Vagina (tissue), 2 donors: Measurements from ENCODE around the gene TADA2B. TPM values are rescaled to one million over a fixed set of nuclear protein-coding genes. Genes with fewer than 3 reads are reported as not detected.

Experiments used
- DNase-seq, 2 donors: peaks; one replicate each; pipeline ENCODE4 v3.0.0-alpha.2; 2017; ENCODE audit errors: extremely low spot score in 2 of 2
- H3K27ac ChIP-seq: fragments of 200-600 bp; sonication (generic); one replicate; pipeline ENCODE4 v1.5.1; 2019
- H3K27me3 ChIP-seq: fragments of 200-600 bp; sonication (generic); one replicate; pipeline ENCODE4 v1.5.1; 2019
- H3K36me3 ChIP-seq, 2 donors: fragments of 200-600 bp; sonication (generic); one replicate each; pipeline ENCODE4 v1.5.1; 2017 to 2019
- H3K4me1 ChIP-seq: fragments of 200-600 bp; sonication (generic); one replicate; pipeline ENCODE4 v1.5.1; 2019
- H3K4me3 ChIP-seq, 2 donors: fragments of 200-600 bp; sonication (generic); 1 replicate in 1 of 2; 2 replicates in 1 of 2; pipeline ENCODE4 v1.5.1; 2016 to 2019
- H3K9me3 ChIP-seq: fragments of 200-600 bp; sonication (generic); one replicate; pipeline ENCODE4 v1.5.1; 2019
- CTCF ChIP-seq, 3 experiments: fragments of 450-650 bp in 2 of 3; fragments of 200-600 bp in 1 of 3; sonication (generic) in 1 of 3; IDR thresholded peaks; one replicate each; pipeline ENCODE4 v1.5.1; 2017 to 2019; ENCODE audit warnings: antibody characterized with exemption in 3 of 3, mild to moderate bottlenecking in 2 of 3, moderate library complexity in 2 of 3
- POLR2A ChIP-seq, 2 donors: fragments of 450-650 bp; IDR thresholded peaks; one replicate each; pipeline ENCODE4 v1.6.1; 2017; ENCODE audit warnings: antibody characterized with exemption in 2 of 2, mild to moderate bottlenecking in 2 of 2, moderate library complexity in 2 of 2
- POLR2AphosphoS5 ChIP-seq, 2 donors: sonication (generic); formaldehyde crosslinking; IDR thresholded peaks; one replicate each; pipeline ENCODE4 v1.9.0; 2017; ENCODE audit warnings: antibody characterized with exemption in 2 of 2, mild to moderate bottlenecking in 2 of 2, low read depth in 1 of 2; ENCODE audit not compliant: insufficient read depth in 1 of 2
- intact Hi-C: fragments of 100-400 bp; cut with DNase I; formaldehyde crosslinking; loops from one replicate; pipeline ENCODE4 v1.15.1; 2023
- total RNA-seq: library from RNA; depleted of rRNA; stranded (reverse); fragments of >200 nt; gene quantifications from one replicate; pipeline ENCODE4 v1.2.3, GENCODE V29; 2016

The TADA2B gene
- total RNA-seq, 1 donor from 2014 or later = 12.0 TPM

- no peak for TF ChIP-seq POLR2AphosphoS5 (IDR thresholded peaks at IDR 0.05; ENCODE audit: insufficient read depth in 1 of 2, low read depth in 1 of 2)
- no peak for TF ChIP-seq POLR2A (IDR thresholded peaks at IDR 0.05)
- TF ChIP-seq CTCF (IDR thresholded peaks at IDR 0.05) = no peak
- no peaks in the 10 kb centered on the region for H3K4me1 ChIP-seq
These were observed 25.6 kb upstream of the TADA2B start for GRCh38 chr4:7017446-7018048.

GRCh38 chr4:7018281-7018680 is 24.9 kb upstream of the TADA2B start:
- Histone ChIP-seq H3K4me1 (no peaks in the 10 kb centered on the region), H3K4me3 (no peak overlapping the region), H3K27me3 (no peaks in the 10 kb centered on the region), H3K36me3 (peaks cover 0 to 47% of the 10 kb centered on the region in 2 donors), H3K27ac (no peak overlapping the region), H3K9me3 (no peaks in the 10 kb centered on the region)
- intact Hi-C loops = no loop called here
- DNase-seq = no peak
- TF ChIP-seq POLR2A (IDR thresholded peaks at IDR 0.05) = no peak

More at GRCh38 chr4:7017446-7018048, 25.6 kb upstream of the TADA2B start:
- H3K36me3 ChIP-seq = peaks cover 0 to 40% of the 10 kb centered on the region in 2 donors
- intact Hi-C loops = no loop called here
- no peaks in the 10 kb centered on the region for H3K27me3 ChIP-seq
- no peaks in the 10 kb centered on the region for H3K9me3 ChIP-seq
- no peak overlapping the region for H3K27ac ChIP-seq
- no peak for DNase-seq
- no peak overlapping the region for H3K4me3 ChIP-seq

GRCh38 chr4:7019367-7019766 is 23.8 kb upstream of the TADA2B start:
- H3K27me3 ChIP-seq = no peaks in the 10 kb centered on the region
- no peak overlapping the region for H3K27ac ChIP-seq
- intact Hi-C loops = no loop called here
- no peak for TF ChIP-seq CTCF (IDR thresholded peaks at IDR 0.05)
- no peak for TF ChIP-seq POLR2A (IDR thresholded peaks at IDR 0.05)
- TF ChIP-seq POLR2AphosphoS5 (IDR thresholded peaks at IDR 0.05; ENCODE audit: insufficient read depth in 1 of 2, low read depth in 1 of 2) = no peak
- H3K9me3 ChIP-seq = no peaks in the 10 kb centered on the region
- H3K36me3 ChIP-seq = peaks cover 0 to 52% of the 10 kb centered on the region in 2 donors
- no peaks in the 10 kb centered on the region for H3K4me1 ChIP-seq
- H3K4me3 ChIP-seq = no peak overlapping the region
- no peak for DNase-seq

GRCh38 chr4:7020290-7020689 is 22.9 kb upstream of the TADA2B start:
- Histone ChIP-seq H3K9me3 (no peaks in the 10 kb centered on the region), H3K36me3 (peaks cover 0 to 47% of the 10 kb centered on the region in 2 donors), H3K27ac (no peak overlapping the region), H3K27me3 (no peaks in the 10 kb centered on the region), H3K4me3 (no peak overlapping the region), H3K4me1 (no peaks in the 10 kb centered on the region)
- intact Hi-C loops = no loop called here
- DNase-seq = no peak
- TF ChIP-seq POLR2AphosphoS5 (IDR thresholded peaks at IDR 0.05; ENCODE audit: insufficient read depth in 1 of 2, low read depth in 1 of 2) (no peak), POLR2A (IDR thresholded peaks at IDR 0.05) (no peak), CTCF (IDR thresholded peaks at IDR 0.05) (no peak)

GRCh38 chr4:7020856-7021255 is 22.3 kb upstream of the TADA2B start:
- no peak overlapping the region for H3K27ac ChIP-seq
- H3K36me3 ChIP-seq = peaks cover 0 to 47% of the 10 kb centered on the region in 2 donors
- TF ChIP-seq POLR2A (IDR thresholded peaks at IDR 0.05) (no peak), POLR2AphosphoS5 (IDR thresholded peaks at IDR 0.05; ENCODE audit: insufficient read depth in 1 of 2, low read depth in 1 of 2) (no peak), CTCF (IDR thresholded peaks at IDR 0.05) (no peak)
- intact Hi-C loops = no loop called here
- H3K4me1 ChIP-seq = no peaks in the 10 kb centered on the region
- no peaks in the 10 kb centered on the region for H3K27me3 ChIP-seq
- DNase-seq = no peak
- no peaks in the 10 kb centered on the region for H3K9me3 ChIP-seq
- no peak overlapping the region for H3K4me3 ChIP-seq
